ENCODE results near the gene HGFAC. TPM values are rescaled to one million over a fixed set of nuclear protein-coding genes. Genes with fewer than 3 reads are reported as not detected.

Gene HGFAC
- total RNA-seq, 1 donor from 2014 or later: 2.4 TPM

GRCh38 chr4:3468804-3469203 lies 27.0 kb downstream of the HGFAC start:
- H3K4me3 Mint-ChIP-seq: no peak overlapping the region
- peaks cover 9% of the 10 kb centered on the region for H3K27me3 Mint-ChIP-seq
- H3K9me3 Mint-ChIP-seq: no peaks in the 10 kb centered on the region
- DNase-seq (ENCODE audit: extremely low spot score, unreplicated experiment): no peak
- no peaks in the 10 kb centered on the region for H3K36me3 Mint-ChIP-seq
- TF ChIP-seq, protein P1, sequence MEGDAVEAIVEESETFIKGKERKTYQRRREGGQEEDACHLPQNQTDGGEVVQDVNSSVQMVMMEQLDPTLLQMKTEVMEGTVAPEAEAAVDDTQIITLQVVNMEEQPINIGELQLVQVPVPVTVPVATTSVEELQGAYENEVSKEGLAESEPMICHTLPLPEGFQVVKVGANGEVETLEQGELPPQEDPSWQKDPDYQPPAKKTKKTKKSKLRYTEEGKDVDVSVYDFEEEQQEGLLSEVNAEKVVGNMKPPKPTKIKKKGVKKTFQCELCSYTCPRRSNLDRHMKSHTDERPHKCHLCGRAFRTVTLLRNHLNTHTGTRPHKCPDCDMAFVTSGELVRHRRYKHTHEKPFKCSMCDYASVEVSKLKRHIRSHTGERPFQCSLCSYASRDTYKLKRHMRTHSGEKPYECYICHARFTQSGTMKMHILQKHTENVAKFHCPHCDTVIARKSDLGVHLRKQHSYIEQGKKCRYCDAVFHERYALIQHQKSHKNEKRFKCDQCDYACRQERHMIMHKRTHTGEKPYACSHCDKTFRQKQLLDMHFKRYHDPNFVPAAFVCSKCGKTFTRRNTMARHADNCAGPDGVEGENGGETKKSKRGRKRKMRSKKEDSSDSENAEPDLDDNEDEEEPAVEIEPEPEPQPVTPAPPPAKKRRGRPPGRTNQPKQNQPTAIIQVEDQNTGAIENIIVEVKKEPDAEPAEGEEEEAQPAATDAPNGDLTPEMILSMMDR (conservative IDR thresholded peaks at IDR 0.05): no peak
- H3K4me1 Mint-ChIP-seq (ENCODE audit: unreplicated experiment): no peaks in the 10 kb centered on the region
- H3K27ac Mint-ChIP-seq: no peak overlapping the region

- Mint-ChIP-seq H3K4me1 (ENCODE audit: unreplicated experiment) (no peaks in the 10 kb centered on the region), H3K9me3 (no peaks in the 10 kb centered on the region), H3K27ac (no peak overlapping the region), H3K36me3 (no peaks in the 10 kb centered on the region), H3K4me3 (no peak overlapping the region), H3K27me3 (peaks cover 6% of the 10 kb centered on the region)
- DNase-seq (ENCODE audit: extremely low spot score, unreplicated experiment): no peak
- TF ChIP-seq, protein P1 (conservative IDR thresholded peaks at IDR 0.05): no peak
These were observed 27.8 kb downstream of the HGFAC start for GRCh38 chr4:3469386-3470243.

- DNase-seq (ENCODE audit: extremely low spot score, unreplicated experiment): no peak
- no peak overlapping the region for H3K27ac Mint-ChIP-seq
- no peaks in the 10 kb centered on the region for H3K9me3 Mint-ChIP-seq
- no peak overlapping the region for H3K4me3 Mint-ChIP-seq
- H3K27me3 Mint-ChIP-seq: peaks cover 4% of the 10 kb centered on the region
- no peaks in the 10 kb centered on the region for H3K4me1 Mint-ChIP-seq (ENCODE audit: unreplicated experiment)
- H3K36me3 Mint-ChIP-seq: no peaks in the 10 kb centered on the region
- TF ChIP-seq, protein P1 (conservative IDR thresholded peaks at IDR 0.05): no peak
These were observed 28.7 kb downstream of the HGFAC start for GRCh38 chr4:3470244-3471097.

DNA sequence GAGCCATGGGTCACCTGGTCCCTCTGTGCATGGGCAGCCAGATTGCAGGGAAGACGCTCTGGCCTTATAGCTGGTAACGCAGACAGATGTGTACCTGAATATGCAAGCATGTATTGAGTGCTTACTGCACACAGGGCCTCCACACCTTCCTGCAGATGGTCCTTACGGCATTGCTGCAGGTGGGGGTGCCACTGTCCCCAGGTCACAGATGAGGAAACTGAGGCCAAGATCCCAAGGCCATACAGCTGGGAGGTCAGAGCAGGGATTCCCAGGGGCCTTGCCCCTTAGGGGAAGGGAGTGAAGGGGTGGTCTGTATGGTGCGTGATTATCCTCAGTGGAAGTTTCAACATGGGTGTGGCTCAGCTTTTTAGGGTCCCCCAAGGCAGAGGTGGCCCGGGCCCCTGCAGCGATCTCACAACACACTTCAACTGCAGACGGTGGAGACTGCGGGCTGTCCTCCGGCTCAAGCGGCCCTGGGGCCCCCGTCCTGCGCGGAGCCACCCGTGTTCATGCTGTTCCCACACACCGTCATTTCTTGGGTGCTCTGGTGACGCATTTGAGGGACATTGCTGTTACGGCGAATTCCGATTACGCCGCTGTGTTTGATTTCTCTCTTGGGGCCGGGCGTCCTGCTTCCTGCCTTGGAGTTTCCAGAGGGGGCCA lies 29.5 kb downstream of the HGFAC start:
- TF ChIP-seq, protein P1 (conservative IDR thresholded peaks at IDR 0.05): no peak
- no peak for DNase-seq (ENCODE audit: extremely low spot score, unreplicated experiment)
- Mint-ChIP-seq H3K27ac (no peak overlapping the region), H3K36me3 (no peaks in the 10 kb centered on the region), H3K9me3 (no peaks in the 10 kb centered on the region), H3K4me3 (no peak overlapping the region), H3K4me1 (ENCODE audit: unreplicated experiment) (no peaks in the 10 kb centered on the region), H3K27me3 (peaks cover 4% of the 10 kb centered on the region)

DNA sequence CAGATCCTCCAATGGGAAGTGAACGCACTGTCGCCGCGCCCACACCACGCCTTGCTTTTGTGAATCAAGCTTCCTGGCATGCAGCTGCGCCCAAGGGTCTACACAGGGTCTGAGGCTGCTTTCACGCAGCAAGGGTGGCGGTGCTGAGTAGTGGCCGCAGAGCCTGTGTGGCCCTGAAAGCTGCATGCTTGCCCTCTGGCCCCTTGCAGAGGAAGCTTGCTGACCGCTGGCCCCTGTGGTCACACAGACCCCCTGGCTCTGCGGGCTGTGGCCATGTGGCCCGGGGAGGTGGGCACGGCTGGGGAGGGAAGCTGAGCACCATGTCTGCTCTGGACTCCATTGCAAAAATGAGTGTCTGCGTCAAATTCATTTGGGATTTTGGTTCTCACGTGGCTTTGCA lies 30.1 kb downstream of the HGFAC start:
- no peaks in the 10 kb centered on the region for H3K4me1 Mint-ChIP-seq (ENCODE audit: unreplicated experiment)
- TF ChIP-seq, protein P1 (conservative IDR thresholded peaks at IDR 0.05): no peak
- no peak for DNase-seq (ENCODE audit: extremely low spot score, unreplicated experiment)

More for the DNA sequence above, 30.1 kb downstream of the HGFAC start:
- H3K9me3 Mint-ChIP-seq: no peaks in the 10 kb centered on the region
- peaks cover 4% of the 10 kb centered on the region for H3K27me3 Mint-ChIP-seq
- no peaks in the 10 kb centered on the region for H3K36me3 Mint-ChIP-seq
- H3K27ac Mint-ChIP-seq: no peak overlapping the region
- H3K4me3 Mint-ChIP-seq: no peak overlapping the region
